ENCODE results near the gene RAD51B.
"Not testable (repeated sequence)": the region's sequence is repeated elsewhere in the genome, so short reads cannot be mapped to it uniquely, and the experiment has no call there.

Gene RAD51B

GRCh38 chr14:68283378-68284123, 464.0 kb downstream of the RAD51B start:
- 0 out of 2 replicates have a peak, but pooled peaks have one; percentile 4 for TF ChIP-seq CTCF (IDR thresholded peaks at IDR 0.05; ENCODE audit: borderline replicate concordance, insufficient read depth, low read depth, low read length)

GRCh38 chr14:68284333-68284732, 464.8 kb downstream of the RAD51B start:
- no peak for TF ChIP-seq CTCF (IDR thresholded peaks at IDR 0.05; ENCODE audit: borderline replicate concordance, insufficient read depth, low read depth, low read length)
- H3K4me3 ChIP-seq (ENCODE audit: low read depth, low read length) = no peak overlapping the region

More at GRCh38 chr14:68283378-68284123, 464.0 kb downstream of the RAD51B start:
- no peak overlapping the region for H3K4me3 ChIP-seq (ENCODE audit: low read depth, low read length)

- H3K4me3 ChIP-seq (ENCODE audit: low read depth, low read length) = no peak overlapping the region
- TF ChIP-seq CTCF (IDR thresholded peaks at IDR 0.05; ENCODE audit: borderline replicate concordance, insufficient read depth, low read depth, low read length) = no peak
Observed at GRCh38 chr14:68284834-68285233, 465.3 kb downstream of the RAD51B start.

GRCh38 chr14:68285421-68286179, 466.0 kb downstream of the RAD51B start:
- H3K4me3 ChIP-seq (ENCODE audit: low read depth, low read length) = no peak overlapping the region
- no peak for TF ChIP-seq CTCF (IDR thresholded peaks at IDR 0.05; ENCODE audit: borderline replicate concordance, insufficient read depth, low read depth, low read length)

- H3K4me3 ChIP-seq (ENCODE audit: low read depth, low read length) = no peak overlapping the region
- TF ChIP-seq CTCF (IDR thresholded peaks at IDR 0.05; ENCODE audit: borderline replicate concordance, insufficient read depth, low read depth, low read length) = no peak
Observed at GRCh38 chr14:68286667-68287066, 467.1 kb downstream of the RAD51B start.

- not testable (repeated sequence) for H3K4me3 ChIP-seq (ENCODE audit: low read depth, low read length)
Observed at GRCh38 chr14:68289452-68289851, 469.9 kb downstream of the RAD51B start.

GRCh38 chr14:68291820-68292219, 472.2 kb downstream of the RAD51B start:
- no peak for TF ChIP-seq CTCF (IDR thresholded peaks at IDR 0.05; ENCODE audit: borderline replicate concordance, insufficient read depth, low read depth, low read length)
- H3K4me3 ChIP-seq (ENCODE audit: low read depth, low read length) = no peak overlapping the region
